SU-DHL-6 (cell line): ENCODE data around the gene GUCY1A2.

Experiments used
- H2AFZ ChIP-seq: fragments of 200-600 bp; sonication (generic); 2 replicates; pipeline ENCODE4 v1.6.1; 2014; ENCODE audit warnings: low read depth, mild to moderate bottlenecking, moderate library complexity, mixed read lengths, antibody characterized with exemption, low read length; ENCODE audit not compliant: severe bottlenecking
- H3F3A ChIP-seq: fragments of 200-600 bp; shearing (Covaris generic); 2 replicates; pipeline ENCODE4 v1.6.0; 2016; ENCODE audit warnings: antibody characterized with exemption, mild to moderate bottlenecking; ENCODE audit not compliant: insufficient read depth
- H3K27ac ChIP-seq: fragments of 200-600 bp; sonication (generic); 2 replicates; pipeline ENCODE4 v1.5.1; 2016; ENCODE audit warnings: low read depth, mild to moderate bottlenecking, low read length, moderate library complexity, mixed read lengths
- H3K27me3 ChIP-seq: fragments of 200-600 bp; sonication (generic), shearing (Covaris generic); 2 replicates; pipeline ENCODE4 v1.6.0; 2014; ENCODE audit warnings: mild to moderate bottlenecking, low read length
- H3K36me3 ChIP-seq: fragments of 200-600 bp; sonication (generic); 2 replicates; pipeline ENCODE4 v1.6.1; 2014; ENCODE audit warnings: mild to moderate bottlenecking, low read length, mixed read lengths
- H3K4me2 ChIP-seq: fragments of 300-600, 200-600 bp; shearing (Covaris generic), sonication (generic); 2 replicates; pipeline ENCODE4 v1.6.0; 2014; ENCODE audit warnings: low read length, low read depth, mild to moderate bottlenecking; ENCODE audit not compliant: poor library complexity, severe bottlenecking
- H3K4me3 ChIP-seq: fragments of 200-600 bp; sonication (generic); 2 replicates; pipeline ENCODE4 v1.5.1; 2014; ENCODE audit warnings: antibody characterized with exemption, low read length, mild to moderate bottlenecking, mixed read lengths; ENCODE audit not compliant: insufficient read depth, poor library complexity, severe bottlenecking
- H3K79me2 ChIP-seq: fragments of 200-600 bp; sonication (generic); 2 replicates; pipeline ENCODE4 v1.6.1; 2014; ENCODE audit warnings: mild to moderate bottlenecking, low read length, moderate library complexity; ENCODE audit not compliant: insufficient read depth
- H3K9ac ChIP-seq: fragments of 200-600 bp; sonication (generic); 2 replicates; pipeline ENCODE4 v1.7.0; 2014; ENCODE audit warnings: mild to moderate bottlenecking, low read length
- H3K9me2 ChIP-seq: fragments of 200-600 bp; sonication (generic); replicated peaks from 2 replicates; pipeline ENCODE4 v1.6.1; 2014; ENCODE audit warnings: low read length; ENCODE audit not compliant: insufficient read depth
- H3K9me3 ChIP-seq: fragments of 200-600 bp; sonication (generic); 2 replicates; pipeline ENCODE4 v1.6.1; 2014; ENCODE audit warnings: low read length, mixed read lengths; ENCODE audit not compliant: insufficient read depth
- H4K20me1 ChIP-seq: fragments of 200-600 bp; sonication (generic); 2 replicates; pipeline ENCODE4 v1.6.1; 2014; ENCODE audit warnings: low read depth, mild to moderate bottlenecking, antibody characterized with exemption, low read length, moderate library complexity, mixed read lengths
- EZH2phosphoT487 ChIP-seq: fragments of 200-600 bp; sonication (generic), shearing (Covaris generic); conservative IDR thresholded peaks from 2 replicates; pipeline ENCODE4 v1.6.1; 2018; ENCODE audit warnings: mild to moderate bottlenecking, antibody characterized with exemption, low read length, moderate library complexity, mixed read lengths
- TF ChIP-seq, protein P1 (sequence below): fragments of 200-600 bp; sonication (generic); IDR thresholded peaks from one replicate; pipeline ENCODE4 v1.5.1; 2017; ENCODE audit warnings: antibody characterized with exemption, mild to moderate bottlenecking, low read length, moderate library complexity; ENCODE audit not compliant: insufficient read depth, poor library complexity, severe bottlenecking

The GUCY1A2 gene

DNA sequence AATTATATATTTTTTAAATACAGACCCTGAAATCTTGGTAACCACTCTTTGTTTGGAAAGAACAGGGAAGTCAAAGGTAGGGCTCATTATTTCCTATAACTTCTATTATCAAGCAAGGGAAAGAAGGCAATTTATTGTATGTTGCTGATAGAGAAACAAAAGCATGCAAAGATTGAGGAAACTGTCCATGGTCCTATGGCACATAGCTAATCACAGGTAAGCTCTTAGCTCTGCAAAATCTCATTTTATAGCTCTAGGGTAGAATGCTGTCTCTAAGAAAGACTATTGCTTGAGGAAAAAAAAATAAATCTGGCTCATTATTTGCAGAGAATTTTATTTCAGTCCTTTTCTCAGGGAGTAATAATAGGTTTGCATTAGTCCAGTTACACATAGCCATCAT is 7.4 kb upstream of the GUCY1A2 start:
- Histone ChIP-seq H3K36me3 (no peaks in the 10 kb centered on the region), H3K79me2 (no peaks in the 10 kb centered on the region), H3K27ac (no peak overlapping the region), H3K9me3 (no peaks in the 10 kb centered on the region), H3K9ac (no peak overlapping the region), H3K27me3 (no peaks in the 10 kb centered on the region), H3F3A (no peaks in the 10 kb centered on the region), H3K4me2 (no peak overlapping the region), H2AFZ (no peak overlapping the region), H3K4me3 (no peak overlapping the region), H4K20me1 (no peaks in the 10 kb centered on the region), H3K9me2 (no peaks in the 10 kb centered on the region)
- TF ChIP-seq, protein P1, sequence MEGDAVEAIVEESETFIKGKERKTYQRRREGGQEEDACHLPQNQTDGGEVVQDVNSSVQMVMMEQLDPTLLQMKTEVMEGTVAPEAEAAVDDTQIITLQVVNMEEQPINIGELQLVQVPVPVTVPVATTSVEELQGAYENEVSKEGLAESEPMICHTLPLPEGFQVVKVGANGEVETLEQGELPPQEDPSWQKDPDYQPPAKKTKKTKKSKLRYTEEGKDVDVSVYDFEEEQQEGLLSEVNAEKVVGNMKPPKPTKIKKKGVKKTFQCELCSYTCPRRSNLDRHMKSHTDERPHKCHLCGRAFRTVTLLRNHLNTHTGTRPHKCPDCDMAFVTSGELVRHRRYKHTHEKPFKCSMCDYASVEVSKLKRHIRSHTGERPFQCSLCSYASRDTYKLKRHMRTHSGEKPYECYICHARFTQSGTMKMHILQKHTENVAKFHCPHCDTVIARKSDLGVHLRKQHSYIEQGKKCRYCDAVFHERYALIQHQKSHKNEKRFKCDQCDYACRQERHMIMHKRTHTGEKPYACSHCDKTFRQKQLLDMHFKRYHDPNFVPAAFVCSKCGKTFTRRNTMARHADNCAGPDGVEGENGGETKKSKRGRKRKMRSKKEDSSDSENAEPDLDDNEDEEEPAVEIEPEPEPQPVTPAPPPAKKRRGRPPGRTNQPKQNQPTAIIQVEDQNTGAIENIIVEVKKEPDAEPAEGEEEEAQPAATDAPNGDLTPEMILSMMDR, result no peak

DNA sequence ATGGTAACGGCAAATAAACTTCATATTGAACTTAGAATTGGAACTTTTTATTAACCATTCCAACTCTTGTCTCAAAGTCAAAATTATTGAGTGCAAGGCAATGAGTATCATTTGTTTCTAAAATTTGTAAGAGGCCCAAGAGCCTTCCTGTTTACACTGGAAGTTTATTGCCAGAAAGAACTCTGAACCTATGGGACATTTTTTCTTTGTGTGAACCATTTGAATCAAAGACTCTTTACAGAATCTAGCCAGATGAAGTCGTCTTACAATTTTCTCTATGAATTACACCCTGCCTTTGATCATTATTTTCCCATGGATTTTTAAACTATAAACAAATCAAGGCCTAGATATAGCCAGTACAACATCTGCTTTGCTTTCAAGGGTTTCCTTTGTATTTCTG is 2.3 kb upstream of the GUCY1A2 start:
- TF ChIP-seq EZH2phosphoT487, result no peak
- TF ChIP-seq, protein P1, result no peak
- no peaks in the 10 kb centered on the region for H3K36me3 ChIP-seq
- no peaks in the 10 kb centered on the region for H3K9me3 ChIP-seq
- H3K9ac ChIP-seq, result no peak overlapping the region
- no peak overlapping the region for H3K27ac ChIP-seq
- no peak overlapping the region for H3K4me3 ChIP-seq
- no peaks in the 10 kb centered on the region for H4K20me1 ChIP-seq
- H3K27me3 ChIP-seq, result no peaks in the 10 kb centered on the region
- no peaks in the 10 kb centered on the region for H3F3A ChIP-seq
- no peaks in the 10 kb centered on the region for H3K9me2 ChIP-seq
- no peaks in the 10 kb centered on the region for H3K79me2 ChIP-seq
- no peak overlapping the region for H2AFZ ChIP-seq
- H3K4me2 ChIP-seq, result no peak overlapping the region

DNA sequence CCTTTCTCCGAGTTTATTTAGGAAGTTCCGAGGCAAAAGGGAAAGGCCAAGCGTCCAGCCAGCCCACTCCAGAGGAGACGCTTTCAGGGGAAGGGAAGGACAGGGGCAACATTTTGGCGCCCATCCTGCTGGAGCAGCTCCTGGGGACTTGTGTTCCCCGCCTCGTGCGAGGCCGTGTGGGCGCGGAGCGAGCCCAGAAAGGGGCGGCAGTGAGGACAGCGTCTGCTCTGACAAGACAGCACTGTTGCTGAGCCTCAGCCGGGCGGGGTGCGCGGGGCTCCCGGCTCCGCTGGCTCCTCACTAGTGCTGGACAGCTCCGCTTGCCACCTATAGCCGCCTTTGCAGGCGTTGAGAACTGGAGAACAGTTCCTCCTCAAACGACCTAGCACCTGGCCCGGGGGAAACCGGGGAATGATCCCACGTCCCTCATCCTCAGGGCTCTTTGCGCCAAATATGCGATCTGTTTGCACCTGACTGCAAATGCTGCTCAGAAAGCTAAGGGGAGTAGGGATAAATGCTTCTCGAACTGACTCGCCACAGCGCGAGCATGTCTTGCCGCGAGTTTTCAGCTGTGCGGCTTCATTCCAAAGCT is 722 bp upstream of the GUCY1A2 start:
- no peaks in the 10 kb centered on the region for H3K79me2 ChIP-seq
- H2AFZ ChIP-seq, result no peak overlapping the region
- TF ChIP-seq, protein P1, result no peak
- no peak overlapping the region for H3K27ac ChIP-seq
- no peaks in the 10 kb centered on the region for H3K27me3 ChIP-seq
- no peaks in the 10 kb centered on the region for H3F3A ChIP-seq
- no peaks in the 10 kb centered on the region for H3K9me2 ChIP-seq
- no peaks in the 10 kb centered on the region for H3K9me3 ChIP-seq
- no peak overlapping the region for H3K4me3 ChIP-seq
- H4K20me1 ChIP-seq, result no peaks in the 10 kb centered on the region
- H3K36me3 ChIP-seq, result no peaks in the 10 kb centered on the region
- no peak overlapping the region for H3K9ac ChIP-seq
- H3K4me2 ChIP-seq, result no peak overlapping the region
